Measurements from ENCODE around the gene FAM240A. TPM values are rescaled to one million over a fixed set of nuclear protein-coding genes. Genes with fewer than 3 reads are reported as not detected.
"Not testable (repeated sequence)": the region's sequence is repeated elsewhere in the genome, so short reads cannot be mapped to it uniquely, and the experiment has no call there.

The FAM240A gene
- polyA plus RNA-seq (2012; ENCODE audit: insufficient read depth, insufficient read length) = not detected

DNA sequence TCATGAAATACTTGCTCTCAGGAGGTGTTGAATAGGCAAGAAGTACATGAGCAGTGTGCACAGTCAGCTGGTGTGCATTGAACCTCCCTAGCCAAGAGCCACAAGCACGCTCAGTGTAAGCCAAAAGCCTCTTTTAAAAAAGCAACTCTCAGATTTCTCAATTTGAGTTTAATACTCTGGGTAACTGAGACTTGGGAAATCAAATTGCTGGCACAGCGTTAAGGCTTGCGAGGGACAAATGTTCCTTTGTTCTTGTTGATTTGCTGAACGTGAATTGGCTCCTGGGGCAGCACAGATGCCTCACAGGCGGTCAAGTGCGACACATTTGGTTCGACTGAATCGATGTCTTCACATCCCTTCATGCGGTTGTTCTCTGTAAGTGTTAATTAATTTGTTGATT lies at the start of gene FAM240A:
Gene FAM240A, plus strand, starts transcription at position 202 of the 400 bp plus-strand sequence. Its CDS starts 159 bp downstream, at position 361.
- DNase-seq (ENCODE audit: low read depth, low spot score) = no peak
- no peak within 1 kb of the TSS for H3K4me3 ChIP-seq (ENCODE audit: low read length)

DNA sequence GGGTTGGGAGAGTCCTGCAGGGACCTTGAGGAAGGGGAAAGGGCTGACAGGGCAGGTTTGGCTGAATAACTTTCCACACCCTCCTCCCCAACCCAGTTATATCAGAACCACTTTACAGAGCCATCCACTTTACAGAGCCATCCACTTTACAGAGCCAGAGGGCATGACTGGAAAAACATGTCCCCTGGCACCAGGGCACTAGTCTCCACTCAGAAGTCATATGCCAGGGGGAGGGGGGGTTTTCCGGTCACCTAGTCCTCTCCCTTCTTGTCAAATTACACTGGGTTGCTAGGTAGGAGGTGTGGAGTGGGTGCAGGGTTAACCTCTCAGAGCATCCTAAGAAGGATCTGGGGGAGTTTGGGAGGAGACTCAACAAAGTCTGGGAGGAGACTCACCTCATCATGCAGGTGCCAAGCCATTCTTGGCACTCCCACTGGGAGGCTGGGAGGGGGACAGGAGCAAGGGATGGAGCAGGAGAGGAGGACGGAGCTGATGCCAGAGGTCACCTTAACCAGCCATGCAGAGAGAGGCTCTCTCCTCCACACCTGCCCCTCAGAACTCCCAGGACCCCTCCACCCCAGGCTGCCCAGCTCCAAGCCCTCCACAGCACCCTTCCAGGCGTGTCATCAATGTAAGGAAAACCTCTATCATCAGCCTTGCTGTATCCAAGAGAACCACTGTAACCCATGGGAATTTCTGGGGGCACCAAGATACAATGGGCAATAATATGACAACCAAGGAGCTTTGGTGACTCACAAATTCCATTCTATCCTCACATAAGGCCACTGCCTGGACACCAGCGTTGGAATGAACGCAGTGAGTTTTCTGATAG lies 47.9 kb upstream of the FAM240A start:
- no peak for DNase-seq (ENCODE audit: low read depth, low spot score)
- H3K4me3 ChIP-seq (ENCODE audit: low read length) = no peak overlapping the region

- no peak for DNase-seq (ENCODE audit: low read depth, low spot score)
- no peak overlapping the region for H3K4me3 ChIP-seq (ENCODE audit: low read length)
Observed at GRCh38 chr3:46565077-46565476, 47.2 kb upstream of the FAM240A start.

DNA sequence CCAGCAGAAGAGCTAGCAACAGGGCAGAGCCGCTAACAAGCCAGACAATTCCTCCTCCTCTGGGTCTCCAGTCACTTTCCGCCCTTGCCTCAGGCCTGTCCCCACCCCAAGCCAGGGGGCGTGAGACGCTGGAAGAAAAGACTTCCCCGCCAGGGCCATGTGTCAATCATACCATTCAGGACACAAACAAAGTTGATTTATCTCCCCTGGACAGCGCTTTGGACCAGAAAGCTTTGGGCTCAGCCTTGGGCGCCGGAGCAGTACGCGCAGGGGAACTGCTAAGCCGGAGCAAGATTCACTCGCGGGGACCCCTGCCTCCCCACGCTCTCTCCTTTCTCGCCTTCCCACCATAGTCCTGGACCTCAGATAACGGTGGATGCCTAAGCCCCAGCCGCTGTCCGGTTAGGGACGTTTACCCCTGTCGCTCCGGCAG lies 46.7 kb upstream of the FAM240A start:
- DNase-seq (ENCODE audit: low read depth, low spot score) = no peak
- H3K4me3 ChIP-seq (ENCODE audit: low read length) = no peak overlapping the region

DNA sequence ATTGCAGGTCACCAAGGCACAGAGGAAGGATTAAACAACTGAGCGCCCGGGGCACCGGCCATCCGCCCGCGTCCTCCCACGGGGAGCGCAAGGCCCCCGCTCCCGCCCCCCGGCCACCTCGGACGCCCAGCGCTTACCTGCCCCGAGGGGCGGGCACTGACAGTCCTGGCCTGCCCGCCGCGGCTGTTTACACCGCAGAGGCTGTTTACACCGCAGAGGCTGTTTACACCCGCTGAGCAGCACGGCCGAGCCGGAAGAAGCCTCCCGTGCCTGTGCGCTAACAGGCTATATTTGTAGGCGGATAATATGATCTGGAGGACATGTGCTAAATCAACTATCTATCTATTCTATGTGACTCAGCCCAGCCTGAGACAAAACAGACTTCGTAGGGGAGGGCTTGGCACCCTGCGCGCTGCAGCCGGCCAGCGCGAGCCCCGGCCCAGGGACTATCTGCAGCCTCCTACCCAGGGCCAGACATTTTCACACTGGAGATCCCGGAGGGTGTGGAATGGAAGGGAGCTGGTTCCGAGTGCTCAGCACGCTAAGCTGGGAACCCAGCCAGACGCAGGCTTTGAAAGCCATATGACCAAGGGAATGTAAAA lies 46.2 kb upstream of the FAM240A start, which contains the start of gene LRRC2:
Gene LRRC2, minus strand, starts transcription at position 263 of the 602 bp plus-strand sequence. CDS start 14,711 bp downstream, outside the sequence.
- no peak for DNase-seq (ENCODE audit: low read depth, low spot score)
- H3K4me3 ChIP-seq (ENCODE audit: low read length) = no peak within 1 kb of the TSS

GRCh38 chr3:46571684-46572083 lies 40.6 kb upstream of the FAM240A start:
- no peak overlapping the region for H3K4me3 ChIP-seq (ENCODE audit: low read length)
- DNase-seq (ENCODE audit: low read depth, low spot score) = no peak

GRCh38 chr3:46573701-46574100 lies 38.6 kb upstream of the FAM240A start:
- H3K4me3 ChIP-seq (ENCODE audit: low read length) = no peak overlapping the region
- no peak for DNase-seq (ENCODE audit: low read depth, low spot score)

GRCh38 chr3:46574243-46574646 lies 38.1 kb upstream of the FAM240A start:
- H3K4me3 ChIP-seq (ENCODE audit: low read length) = no peak overlapping the region
- no peak for DNase-seq (ENCODE audit: low read depth, low spot score)

DNA sequence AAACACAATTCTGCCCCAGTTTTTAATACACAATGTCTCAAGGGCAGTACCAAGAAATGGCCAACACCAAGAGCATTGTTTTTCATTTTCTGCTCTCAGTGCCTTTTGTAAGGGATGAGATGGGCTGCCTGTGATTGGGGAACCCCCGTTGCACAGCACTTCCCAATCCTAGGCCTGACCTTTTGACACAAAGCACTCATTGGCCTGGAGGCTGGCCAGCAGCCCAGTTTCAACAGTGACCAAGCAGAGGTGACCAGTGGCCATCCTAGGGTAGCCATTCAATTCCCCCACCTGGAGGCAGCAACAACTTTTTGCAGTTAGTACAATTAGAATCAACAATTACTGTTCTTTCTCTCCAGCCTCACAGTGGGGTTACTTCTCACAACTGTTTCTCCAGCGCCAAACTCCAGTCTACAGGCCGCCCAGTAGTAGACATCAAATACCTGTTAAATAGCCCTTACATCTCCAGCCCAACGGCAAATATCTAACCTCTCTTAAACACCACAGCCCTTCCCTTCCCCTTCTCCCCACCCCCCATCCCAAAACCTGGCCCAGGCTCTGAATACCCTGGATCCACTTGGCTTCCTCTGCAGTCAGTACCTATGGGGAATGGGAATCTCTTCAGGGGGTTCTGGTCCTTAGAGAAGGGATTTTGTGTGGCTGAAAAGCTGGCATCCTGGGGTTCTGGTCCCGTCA lies 37.3 kb upstream of the FAM240A start:
- DNase-seq (ENCODE audit: low read depth, low spot score) = no peak
- H3K4me3 ChIP-seq (ENCODE audit: low read length) = no peak overlapping the region

- H3K4me3 ChIP-seq (ENCODE audit: low read length) = no peak overlapping the region
- DNase-seq (ENCODE audit: low read depth, low spot score) = no peak
Observed at GRCh38 chr3:46575577-46576222, 36.6 kb upstream of the FAM240A start.

GRCh38 chr3:46576386-46576785 lies 35.9 kb upstream of the FAM240A start:
- no peak overlapping the region for H3K4me3 ChIP-seq (ENCODE audit: low read length)
- DNase-seq (ENCODE audit: low read depth, low spot score) = no peak

DNA sequence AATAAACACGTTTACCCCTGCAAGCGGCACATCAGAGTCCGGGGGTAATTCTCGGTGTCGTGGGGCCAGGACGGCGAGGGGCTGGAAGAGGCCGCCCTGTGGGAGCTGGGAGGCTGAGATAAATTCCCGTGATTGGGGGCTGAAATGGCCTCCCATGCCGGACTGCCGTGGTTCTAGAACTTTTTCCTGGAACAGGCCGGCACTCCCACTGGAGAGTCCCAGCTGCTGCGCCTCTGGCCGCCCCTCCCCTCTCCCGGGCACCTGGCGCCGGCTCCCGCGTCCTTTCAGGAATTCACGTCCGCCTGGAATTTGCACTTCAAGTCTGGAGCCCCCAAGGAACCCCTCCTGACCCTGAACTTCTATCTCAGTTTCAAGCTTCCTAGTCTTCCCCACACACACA lies 35.4 kb upstream of the FAM240A start:
- no peak overlapping the region for H3K4me3 ChIP-seq (ENCODE audit: low read length)

GRCh38 chr3:46577580-46578249 lies 34.6 kb upstream of the FAM240A start:
- not testable (repeated sequence) for H3K4me3 ChIP-seq (ENCODE audit: low read length); DNase-seq (ENCODE audit: low read depth, low spot score)

More for the DNA sequence above, 35.4 kb upstream of the FAM240A start:
- DNase-seq (ENCODE audit: low read depth, low spot score) = no peak

DNA sequence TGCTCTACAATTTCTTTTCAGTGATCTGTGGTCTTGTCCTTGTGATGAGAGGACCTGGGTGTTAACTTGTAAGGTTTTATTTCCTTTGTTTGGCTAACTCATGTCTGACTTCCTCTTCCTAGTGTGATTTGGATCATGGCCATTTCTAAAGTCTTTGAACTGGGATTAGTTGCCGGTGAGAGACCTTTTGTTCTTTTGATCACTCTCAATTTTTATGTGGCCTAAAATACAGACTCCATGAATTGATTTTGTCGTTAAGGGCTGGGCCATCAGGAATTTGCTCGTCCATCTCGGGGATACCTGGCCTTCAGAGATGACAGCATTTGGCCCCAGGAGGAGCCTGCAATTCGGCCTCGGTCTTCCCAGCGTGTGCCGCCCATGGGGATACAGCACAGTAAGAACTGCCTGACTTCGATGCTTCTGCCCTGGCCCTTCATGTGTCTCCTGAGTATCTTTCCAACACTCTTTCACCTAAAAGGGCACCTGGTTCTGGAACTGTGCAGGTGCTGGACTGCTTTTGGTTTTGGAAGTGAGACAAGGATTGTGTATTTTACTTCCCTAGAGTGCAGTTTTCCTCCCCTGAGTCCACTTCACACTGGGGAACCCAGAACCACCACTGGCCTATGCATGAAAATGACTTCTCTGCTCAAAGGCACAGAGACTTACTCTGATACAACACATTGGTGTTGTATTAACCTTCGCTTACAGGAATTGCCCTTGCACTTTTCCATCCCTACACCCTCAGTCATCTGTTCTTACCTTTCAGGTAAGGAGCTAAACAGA lies 33.2 kb upstream of the FAM240A start:
- DNase-seq (ENCODE audit: low read depth, low spot score) = peak; percentile 28

DNA sequence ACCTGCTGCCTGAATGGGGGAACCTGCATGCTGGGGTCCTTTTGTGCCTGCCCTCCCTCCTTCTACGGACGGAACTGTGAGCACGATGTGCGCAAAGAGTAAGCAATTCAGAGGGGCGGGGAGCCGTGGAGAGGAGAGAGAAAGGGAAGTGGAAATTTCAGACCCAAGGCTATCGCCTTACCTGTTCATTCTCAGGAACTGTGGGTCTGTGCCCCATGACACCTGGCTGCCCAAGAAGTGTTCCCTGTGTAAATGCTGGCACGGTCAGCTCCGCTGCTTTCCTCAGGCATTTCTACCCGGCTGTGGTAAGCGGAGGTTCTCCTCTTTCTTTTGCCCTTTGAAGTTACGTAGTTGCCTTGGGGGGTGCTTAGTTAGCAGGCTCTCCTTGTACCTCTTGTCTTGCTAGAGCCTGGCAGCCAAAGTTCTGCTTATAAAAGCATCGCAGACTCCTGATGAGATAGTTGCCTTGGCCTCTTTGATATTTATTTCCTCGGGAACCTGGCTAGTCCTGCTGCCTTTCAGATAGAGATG lies 32.5 kb upstream of the FAM240A start:
- no peak for DNase-seq (ENCODE audit: low read depth, low spot score)
- H3K4me3 ChIP-seq (ENCODE audit: low read length) = no peak overlapping the region

More for the DNA sequence above, 33.2 kb upstream of the FAM240A start:
- H3K4me3 ChIP-seq (ENCODE audit: low read length) = no peak overlapping the region

DNA sequence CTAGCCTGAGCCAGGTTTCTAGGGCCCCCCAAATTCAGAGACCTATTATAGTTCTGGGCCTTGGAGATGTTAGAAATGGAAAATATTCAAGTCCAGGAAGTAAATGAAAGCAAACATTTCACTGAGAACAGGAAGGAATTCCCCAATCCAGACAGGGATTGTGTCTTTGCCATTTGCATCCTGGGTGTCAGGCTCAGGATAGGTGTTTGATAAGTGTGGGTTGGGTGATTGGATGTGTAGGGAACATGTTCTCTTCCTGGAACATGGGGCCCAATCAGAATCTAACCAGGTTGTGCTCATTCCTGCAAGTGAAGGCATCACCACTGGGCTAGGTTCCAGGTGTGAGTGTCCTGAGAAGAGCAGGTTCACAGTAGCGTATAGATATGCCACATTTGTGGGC lies 31.6 kb upstream of the FAM240A start:
- no peak overlapping the region for H3K4me3 ChIP-seq (ENCODE audit: low read length)
- DNase-seq (ENCODE audit: low read depth, low spot score) = no peak

DNA sequence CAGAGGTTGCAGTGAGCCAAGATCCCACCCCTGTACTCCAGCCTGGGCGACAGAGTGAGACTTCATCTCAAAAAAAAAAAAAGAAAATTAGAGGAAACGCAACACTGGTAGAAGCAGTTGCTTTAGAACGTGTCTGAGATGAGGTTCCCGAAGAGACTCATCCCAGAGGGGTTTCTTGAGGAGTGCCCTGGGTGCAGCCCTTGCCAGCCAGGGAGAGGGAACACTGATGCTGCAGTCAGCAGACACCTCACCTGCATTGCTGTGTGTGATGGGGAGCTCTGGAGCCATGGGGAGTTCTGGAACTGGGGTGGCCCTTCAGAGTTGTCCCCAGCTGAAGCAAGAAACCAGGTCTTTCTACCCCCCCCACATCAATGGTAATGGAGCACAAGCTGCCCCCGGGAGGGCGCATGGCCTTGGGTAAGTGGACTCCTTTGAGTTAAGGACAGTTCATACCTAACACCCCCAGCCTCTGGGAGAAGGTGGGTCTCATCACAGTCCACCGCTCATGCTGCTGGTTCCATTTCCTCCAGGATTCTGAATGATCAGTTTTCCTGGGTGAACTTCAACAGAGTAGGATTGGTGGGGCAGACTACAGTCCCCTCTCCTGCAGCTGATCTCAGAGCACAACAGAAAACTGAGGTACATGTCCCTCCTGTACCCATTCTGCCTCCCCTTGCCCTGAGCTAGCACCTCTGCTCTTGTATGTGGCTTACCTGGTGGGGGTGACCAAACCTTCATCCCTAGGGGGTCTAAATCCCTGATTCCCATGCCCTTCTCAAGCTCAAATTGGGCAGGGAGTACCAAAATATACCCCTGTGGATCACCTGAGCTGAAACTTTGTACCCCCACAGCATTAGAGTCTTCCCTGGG lies 27.5 kb upstream of the FAM240A start:
- no peak overlapping the region for H3K4me3 ChIP-seq (ENCODE audit: low read length)
- no peak for DNase-seq (ENCODE audit: low read depth, low spot score)

Data from Jurkat, Clone E6-1 (cell line).